CD4-positive, alpha-beta T cell treated with Interleukin-4 for 4 hours (primary cell): ENCODE data around the gene CD55.

Experiments
- DNase-seq: peaks from one replicate; pipeline ENCODE4 v3.0.0-alpha.2; 2020

CD55 gene

DNA sequence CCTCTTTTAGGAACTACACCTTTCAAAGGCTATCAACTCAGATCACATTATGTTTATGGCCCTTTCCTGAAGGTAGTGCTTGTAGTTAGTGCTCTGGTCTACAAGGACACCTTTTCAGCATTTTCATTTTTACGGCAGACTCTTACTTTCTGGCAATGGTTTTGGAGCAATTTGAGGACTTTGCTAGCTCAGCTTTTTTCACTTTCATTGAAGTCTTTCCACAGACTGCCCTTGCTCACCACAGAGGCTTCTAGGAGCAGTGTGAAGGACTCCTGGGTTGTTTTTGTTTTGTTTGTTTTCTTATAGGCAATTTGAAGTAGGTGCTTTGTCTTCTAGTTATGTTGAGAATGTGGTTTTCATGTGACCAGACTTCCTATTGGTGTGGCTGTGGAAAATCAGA is 43.1 kb downstream of the CD55 start:
- no peak for DNase-seq

DNA sequence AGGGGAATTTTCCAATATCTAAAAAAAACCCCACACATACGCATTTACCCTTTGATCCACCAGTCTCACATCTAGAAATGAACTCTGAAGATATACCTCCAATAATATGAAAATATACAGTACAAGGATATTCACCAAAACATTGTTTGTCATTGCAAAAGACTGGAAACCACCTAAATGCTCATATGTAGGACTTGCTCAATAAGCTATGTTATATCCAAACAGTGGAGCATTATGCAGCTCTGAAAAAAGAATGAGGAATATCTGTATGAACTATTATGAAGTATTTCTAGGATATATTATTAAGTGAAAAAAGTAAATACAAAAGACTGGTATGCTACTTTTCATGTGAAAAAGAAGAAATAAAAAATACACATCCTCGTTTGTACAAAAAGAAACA is 43.6 kb downstream of the CD55 start:
- no peak for DNase-seq

DNA sequence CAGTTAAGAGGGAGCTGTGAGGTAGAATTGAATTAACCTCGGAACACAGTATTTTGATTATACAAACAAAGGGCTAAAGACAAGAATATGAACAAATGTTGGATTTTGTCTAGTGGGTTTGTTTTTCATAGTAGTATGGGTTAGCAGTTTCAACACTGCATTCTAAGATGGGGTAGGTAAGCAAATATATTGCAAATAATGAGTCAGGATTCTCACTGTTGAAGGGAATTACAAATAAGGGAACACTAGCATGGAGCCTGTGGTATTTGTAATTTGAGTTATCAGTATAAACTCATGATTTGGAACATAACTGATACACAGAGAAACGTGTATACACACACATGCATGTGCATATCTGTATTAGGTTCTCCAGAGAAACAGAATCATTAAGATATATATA is 44.5 kb downstream of the CD55 start:
- no peak for DNase-seq

DNA sequence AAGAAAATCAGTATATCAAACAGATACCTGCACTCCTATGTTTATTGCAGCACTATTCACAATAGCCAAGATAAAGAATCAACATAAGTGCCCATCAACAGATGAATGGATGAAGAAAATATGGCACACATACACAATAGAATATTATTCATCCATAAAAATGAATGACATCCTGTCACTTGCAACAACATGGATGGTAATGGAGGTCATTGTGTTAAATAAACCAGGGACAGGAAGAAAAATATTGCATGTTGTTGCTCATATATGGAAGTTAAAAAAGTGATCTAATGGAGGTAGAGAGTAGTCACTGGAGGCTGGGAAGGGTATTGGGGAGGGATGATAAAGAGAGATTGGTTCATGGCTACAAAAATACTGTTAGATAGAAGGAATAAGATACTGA is 67.2 kb downstream of the CD55 start:
- DNase-seq = no peak

DNA sequence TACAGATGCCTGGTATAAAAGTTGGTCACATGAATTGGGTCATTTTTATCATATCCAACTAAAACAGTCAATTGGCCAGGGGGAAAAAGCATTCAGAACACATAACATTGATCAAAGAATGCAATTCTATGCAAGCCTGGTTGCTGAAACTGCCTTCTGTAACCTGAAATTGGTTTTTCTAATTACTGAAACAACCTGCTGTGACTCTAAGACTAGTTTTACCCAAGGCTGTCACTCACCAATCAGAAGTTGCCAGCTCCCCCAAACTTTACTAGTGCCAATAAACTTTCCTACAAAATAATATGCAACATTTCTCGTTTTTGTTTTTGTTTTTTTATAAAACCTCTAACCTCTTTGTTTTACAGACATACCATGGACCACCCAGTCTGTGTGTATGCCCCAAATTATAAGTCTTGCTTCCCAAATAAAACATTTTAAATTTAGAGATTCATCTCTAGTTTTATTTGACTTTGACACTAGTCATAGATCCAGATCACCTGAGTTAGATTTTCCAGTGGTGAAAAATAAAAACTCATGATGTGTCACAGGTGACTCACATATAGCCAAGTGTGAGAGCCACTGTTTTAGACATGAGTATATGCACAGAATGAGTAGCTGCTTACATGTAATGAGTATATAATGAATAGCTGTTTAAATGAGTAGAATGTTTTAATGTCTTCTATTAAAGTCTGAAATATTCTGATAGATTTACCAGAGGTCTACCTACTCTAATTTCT is 68.4 kb downstream of the CD55 start:
- peak; percentile 17 for DNase-seq

DNA sequence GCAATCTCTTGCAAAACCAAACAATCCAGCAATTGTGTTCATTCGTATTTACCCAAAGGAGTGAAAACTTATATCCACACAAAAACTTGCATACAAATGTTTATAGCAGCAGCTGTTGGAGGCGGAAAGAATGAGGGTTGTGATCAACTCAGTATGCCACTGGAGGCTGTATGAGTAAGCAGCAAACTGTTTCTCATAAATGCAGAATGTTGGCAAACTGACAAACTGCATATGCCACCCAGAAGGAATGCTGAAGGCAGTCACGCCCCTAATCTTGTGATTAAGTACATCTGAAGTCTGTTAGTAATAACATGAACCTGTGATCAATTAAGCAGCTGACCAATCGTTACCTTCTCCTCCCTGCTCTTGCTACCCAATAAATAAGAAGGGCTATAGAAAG is 72.1 kb downstream of the CD55 start:
- no peak for DNase-seq

DNA sequence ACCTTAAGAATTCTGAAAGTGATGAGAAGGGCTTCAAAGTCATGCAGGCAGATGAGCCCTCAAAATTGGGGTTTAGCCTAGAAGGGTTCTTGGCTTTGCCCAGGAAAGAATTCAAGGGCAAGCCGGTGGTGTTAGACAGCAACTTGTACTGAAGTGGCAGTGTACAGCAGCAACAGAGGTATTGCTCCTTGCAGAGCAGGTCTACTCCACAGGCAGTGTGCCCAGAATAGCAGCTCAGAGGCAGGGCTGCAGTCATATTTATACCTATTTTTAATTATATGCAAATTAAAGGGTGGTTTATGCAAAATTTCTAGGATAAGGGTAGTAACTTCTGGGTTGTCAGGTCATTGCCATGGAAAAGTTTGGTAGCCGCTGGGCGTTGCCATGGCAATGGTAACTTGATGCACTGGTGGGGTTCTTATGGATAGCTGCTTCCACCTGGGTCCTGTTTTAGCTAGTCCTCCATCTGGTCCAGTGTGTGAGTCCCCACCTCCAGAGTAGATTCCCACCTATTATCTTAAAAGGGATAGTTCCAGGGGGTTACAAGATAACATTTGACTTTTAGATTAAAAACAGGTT is 74.8 kb downstream of the CD55 start:
- DNase-seq = no peak

DNA sequence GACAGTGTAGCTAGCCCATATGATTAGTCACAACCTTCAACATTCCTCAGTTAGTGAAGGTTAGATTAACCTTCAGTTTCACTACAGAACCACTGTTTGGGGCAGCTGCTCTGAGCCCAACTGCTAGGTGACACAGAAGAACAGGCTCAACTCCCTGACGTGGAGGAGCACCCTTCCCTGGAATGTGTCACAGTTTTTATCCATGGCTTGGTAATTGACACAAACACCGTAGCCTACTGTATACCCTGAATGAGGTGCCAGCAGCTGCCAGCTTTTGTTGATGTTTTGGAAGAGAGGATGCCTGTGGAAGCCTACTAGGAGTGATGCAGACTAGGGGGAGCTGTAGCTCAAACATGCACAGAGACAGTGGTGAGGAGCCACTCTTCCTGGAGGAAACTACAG is 76.0 kb downstream of the CD55 start:
- no peak for DNase-seq

DNA sequence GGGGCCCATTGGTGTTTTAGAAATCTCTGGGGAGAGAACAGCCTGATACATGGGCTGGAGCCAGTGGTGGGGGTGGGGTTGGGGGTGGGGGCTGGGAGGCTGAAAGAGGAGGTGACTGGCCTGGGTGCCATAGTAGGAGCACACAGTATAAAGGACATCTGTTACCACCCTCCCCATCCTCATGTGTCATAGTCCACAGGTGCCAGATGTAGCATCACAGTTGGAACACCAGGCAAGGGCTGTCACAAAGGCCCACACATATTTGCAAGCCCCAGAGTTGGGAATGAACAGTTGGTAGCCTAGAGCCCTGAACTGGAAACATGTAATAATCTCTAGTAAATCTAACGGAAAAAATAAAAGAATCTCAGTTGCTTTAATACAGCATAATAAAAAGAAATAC is 77.5 kb downstream of the CD55 start:
- no peak for DNase-seq

DNA sequence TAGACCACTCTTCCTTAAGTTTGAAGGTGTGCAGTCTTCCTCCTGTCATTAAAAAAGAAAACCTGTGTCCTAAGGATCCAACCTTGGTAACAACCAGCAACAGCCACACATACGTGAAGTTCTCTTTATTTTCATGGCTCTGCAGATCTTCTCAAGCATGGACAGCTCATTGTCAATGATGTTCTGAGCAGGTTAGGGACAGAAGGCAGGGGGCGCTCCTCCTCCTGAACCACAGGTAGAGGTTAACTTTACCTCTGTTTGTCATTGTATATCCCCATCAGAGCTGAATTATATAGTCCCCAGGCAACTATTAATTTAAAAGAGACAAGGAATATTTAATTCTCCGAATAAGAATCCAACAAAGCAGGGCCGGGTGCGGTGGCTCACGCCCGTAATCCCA is 80.1 kb downstream of the CD55 start:
- no peak for DNase-seq

DNA sequence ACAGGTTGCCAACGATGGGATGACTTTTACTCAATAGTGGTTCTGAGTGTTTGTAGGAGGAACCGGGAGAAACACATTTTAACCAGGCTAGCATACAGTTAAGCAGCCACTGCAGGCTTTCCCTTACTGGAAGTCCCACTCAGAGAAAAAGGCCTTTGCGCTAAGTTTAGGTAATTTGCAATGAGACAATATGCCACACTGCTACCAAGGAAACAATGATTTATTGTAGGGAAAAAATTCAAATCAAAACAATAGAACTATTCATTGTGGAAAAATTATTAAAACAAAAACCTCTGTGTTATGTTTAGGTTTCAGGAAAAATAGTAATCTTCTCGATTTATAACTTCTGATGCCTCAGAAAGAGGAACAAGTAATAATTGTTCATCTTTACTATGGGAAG is 81.3 kb downstream of the CD55 start:
- no peak for DNase-seq

DNA sequence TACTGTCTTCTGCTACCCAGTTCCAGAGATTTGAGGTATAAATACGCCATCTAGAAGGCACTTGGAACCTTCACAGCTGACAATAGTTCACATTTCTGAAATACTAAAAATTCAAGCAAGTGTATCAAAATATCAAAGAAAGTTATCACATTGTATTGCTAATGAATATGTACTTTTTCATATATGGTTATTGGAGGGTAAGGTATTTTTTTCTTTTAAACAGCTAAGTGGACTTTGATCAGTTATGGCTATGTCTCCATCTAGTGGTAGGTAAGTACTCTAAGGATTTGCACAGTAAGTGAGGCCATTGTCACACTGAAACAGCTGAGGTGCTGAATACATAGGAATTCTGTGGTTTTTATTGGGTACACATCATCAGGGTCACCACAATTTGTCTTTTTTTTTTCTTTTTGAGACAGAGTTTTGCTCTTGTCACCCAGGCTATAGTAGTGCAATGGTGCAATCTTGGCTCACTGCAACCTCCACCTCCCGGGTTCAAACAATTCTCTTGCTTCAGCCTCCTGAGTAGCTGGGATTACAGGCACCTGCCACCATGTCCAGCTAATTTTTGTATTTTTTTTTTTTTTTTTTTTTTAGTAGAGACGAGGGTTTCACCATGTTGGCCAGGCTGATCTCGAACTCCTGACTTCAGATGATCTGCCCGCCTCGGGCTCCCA is 83.5 kb downstream of the CD55 start:
- DNase-seq = peak; percentile 73

DNA sequence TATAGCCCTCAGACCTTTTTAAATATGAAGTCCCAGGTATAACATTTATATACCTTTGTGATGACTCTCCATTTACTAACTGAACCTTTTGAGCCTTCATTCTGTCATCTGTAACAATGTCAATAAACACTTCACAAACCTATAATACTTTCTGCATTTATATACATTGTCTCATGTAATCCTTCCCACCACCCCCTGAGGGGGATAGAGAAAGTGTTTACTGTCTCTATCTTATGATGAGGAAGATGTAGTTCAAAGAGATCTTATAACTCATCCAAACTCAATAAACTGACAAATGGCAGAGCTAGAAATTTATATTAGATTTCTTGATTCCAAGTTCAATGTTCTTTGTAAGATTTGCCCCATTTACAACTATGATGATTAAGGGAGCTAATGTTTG is 84.3 kb downstream of the CD55 start:
- DNase-seq = no peak

DNA sequence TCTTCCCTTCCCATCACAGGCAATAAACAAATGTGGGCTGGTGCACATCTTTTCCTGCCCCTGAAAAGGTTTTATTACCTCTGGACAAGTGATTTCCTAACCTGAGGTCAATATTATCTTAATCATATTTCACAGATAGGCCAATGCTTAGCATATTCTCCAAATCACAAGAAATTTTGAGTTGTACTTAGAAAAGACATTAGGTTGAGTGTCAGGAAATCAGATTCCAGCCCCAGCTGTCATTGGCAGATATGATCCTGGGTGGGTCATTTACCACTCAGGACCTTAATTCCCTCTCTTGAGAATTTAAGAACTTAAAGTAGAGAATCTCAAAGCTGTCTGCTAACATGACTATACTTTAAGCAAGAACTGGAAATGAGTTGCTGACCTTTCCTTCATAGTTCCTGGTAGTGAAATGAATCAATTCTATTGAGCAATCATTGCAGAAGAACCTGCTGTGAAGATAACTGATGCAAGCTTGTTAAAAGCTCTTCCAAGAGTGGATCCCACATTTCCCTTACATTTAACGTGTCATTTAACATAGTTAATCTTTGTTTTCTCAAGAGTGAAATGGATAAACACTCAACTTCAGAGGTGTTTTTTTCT is 86.3 kb downstream of the CD55 start:
- no peak for DNase-seq
